HEK293T (cell line): ENCODE measurements around the gene LTBP2.

Experiments used
- CTCF ChIA-PET: fragments of 350-600 bp; formaldehyde crosslinking; extraction: SDS; loops from one replicate; lab custom pipeline; 2021; ENCODE audit warnings: antibody characterized with exemption, inconsistent platforms; lab: Yijun Ruan, JAX
- POLR2A ChIA-PET: fragments of 350-600 bp; formaldehyde crosslinking; extraction: SDS; loops from one replicate; lab custom pipeline; 2020; ENCODE audit warnings: antibody characterized with exemption, inconsistent platforms; lab: Yijun Ruan, JAX
- DNase-seq: peaks from one replicate; pipeline ENCODE4 v3.0.0; 2012; ENCODE audit warnings: mixed read lengths; ENCODE audit errors: extremely low spot score
- ARNT ChIP-seq: fragments of 450-650 bp; IDR thresholded peaks from 2 replicates; pipeline ENCODE4 v1.6.1; 2017; ENCODE audit warnings: mild to moderate bottlenecking
- BHLHE40 ChIP-seq: fragments of 450-650 bp; IDR thresholded peaks from 2 replicates; pipeline ENCODE4 v1.6.1; 2016; ENCODE audit warnings: mild to moderate bottlenecking, moderate library complexity, borderline replicate concordance
- CTBP1 ChIP-seq: fragments of 450-650 bp; IDR thresholded peaks from 2 replicates; pipeline ENCODE4 v1.6.1; 2016; ENCODE audit warnings: borderline replicate concordance
- ELF4 ChIP-seq: fragments of 450-650 bp; IDR thresholded peaks from 2 replicates; pipeline ENCODE4 v1.6.1; 2017; ENCODE audit warnings: antibody characterized with exemption
- FOXA1 ChIP-seq: fragments of 450-650 bp; IDR thresholded peaks from 2 replicates; pipeline ENCODE4 v1.6.1; 2016; ENCODE audit warnings: mild to moderate bottlenecking
- FOXK2 ChIP-seq: fragments of 450-650 bp; IDR thresholded peaks from 2 replicates; pipeline ENCODE4 v1.6.1; 2016; ENCODE audit warnings: mild to moderate bottlenecking
- FOXM1 ChIP-seq: fragments of 450-650 bp; IDR thresholded peaks from 2 replicates; pipeline ENCODE4 v1.6.1; 2017; ENCODE audit warnings: mild to moderate bottlenecking, borderline replicate concordance
- HDGF ChIP-seq: fragments of 450-650 bp; IDR thresholded peaks from 2 replicates; pipeline ENCODE4 v1.6.1; 2017; ENCODE audit warnings: antibody characterized with exemption, borderline replicate concordance
- L3MBTL2 ChIP-seq: fragments of 450-650 bp; conservative IDR thresholded peaks from 2 replicates; pipeline ENCODE4 v1.6.1; 2016; ENCODE audit warnings: mild to moderate bottlenecking
- LEF1 ChIP-seq: fragments of 450-650 bp; IDR thresholded peaks from 2 replicates; pipeline ENCODE4 v1.6.1; 2017; ENCODE audit warnings: mild to moderate bottlenecking, borderline replicate concordance
- NFRKB ChIP-seq: fragments of 450-650 bp; IDR thresholded peaks from 2 replicates; pipeline ENCODE4 v1.6.1; 2016; ENCODE audit warnings: mild to moderate bottlenecking, moderate library complexity
- PKNOX1 ChIP-seq: fragments of 450-650 bp; IDR thresholded peaks from 2 replicates; pipeline ENCODE4 v1.6.1; 2016
- SP1 ChIP-seq: fragments of 450-650 bp; IDR thresholded peaks from 2 replicates; pipeline ENCODE4 v1.6.1; 2017
- SUZ12 ChIP-seq: fragments of 450-650 bp; IDR thresholded peaks from 2 replicates; pipeline ENCODE4 v1.6.1; 2016; ENCODE audit warnings: mild to moderate bottlenecking
- TARDBP ChIP-seq: fragments of 450-650 bp; IDR thresholded peaks from 2 replicates; pipeline ENCODE4 v1.6.1; 2016
- ZNF384 ChIP-seq: fragments of 450-650 bp; IDR thresholded peaks from 2 replicates; pipeline ENCODE4 v1.6.1; 2016

LTBP2 gene

DNA sequence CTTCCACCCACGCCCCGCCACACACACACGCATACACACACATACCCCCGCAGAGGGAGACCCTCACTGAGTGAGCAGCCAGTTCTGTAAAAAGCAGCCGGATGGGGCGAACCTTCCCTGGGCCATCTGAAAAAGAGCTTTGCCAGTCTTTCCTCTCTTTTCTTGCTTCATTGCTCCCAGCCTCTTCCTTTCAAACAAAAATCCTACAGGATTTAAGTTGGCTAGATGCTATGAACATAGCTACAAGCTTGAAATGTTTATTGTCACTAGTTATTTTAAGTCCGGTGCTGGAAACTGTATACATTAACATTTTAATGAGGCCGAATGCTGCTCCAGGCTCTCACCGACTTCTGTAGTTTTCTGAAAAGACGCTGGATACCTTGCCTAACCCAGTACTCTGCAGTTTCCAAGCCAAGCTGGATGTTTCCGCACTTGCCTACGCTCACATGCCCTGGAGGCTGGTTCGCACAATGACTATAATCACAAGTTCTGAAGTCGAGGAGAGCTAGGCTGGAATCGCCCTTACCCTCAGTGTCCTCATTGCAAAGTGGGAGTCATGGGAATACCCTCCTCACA is 39.2 kb downstream of the LTBP2 start:
- no peak for DNase-seq
- CTCF ChIA-PET: interaction anchor here (1.1 to 1.9 kb wide), 4 partner anchors 10 to 40 kb away, joined by 3 to 5 read pairs (median 4); partner anchors contain the start of gene LTBP2
- POLR2A ChIA-PET: interaction anchor here (0.8 to 1.4 kb wide), 2 partner anchors 18 to 79 kb away, joined by 4 read pairs; partner anchors contain the start of genes ISCA2 and NPC2
- no peak for TF ChIP-seq FOXM1

GRCh38 chr14:74571901-74572725 is 39.9 kb downstream of the LTBP2 start:
- peak; percentile 21 for DNase-seq
- CTCF ChIA-PET: interaction anchor here (1.1 to 1.9 kb wide), 3 partner anchors 9 to 40 kb away, joined by 4 to 5 read pairs (median 5); partner anchors contain the start of gene LTBP2
- POLR2A ChIA-PET: interaction anchor here (0.8 to 1.4 kb wide), 2 partner anchors 19 to 79 kb away, joined by 4 read pairs; partner anchors contain the start of genes ISCA2 and NPC2
- TF ChIP-seq ZNF384 (no peak), BHLHE40 (no peak), ARNT (no peak), L3MBTL2 (0 out of 2 replicates have a peak, but pooled peaks have one; percentile 18), LEF1 (no peak), TARDBP (no peak), FOXK2 (no peak), PKNOX1 (peak; percentile 87), CTBP1 (peak; percentile 35; the same call in 1 of the 2 replicates), HDGF (no peak)

- ChIA-PET CTCF (no interaction called here), POLR2A (no interaction called here)
- TF ChIP-seq SP1: no peak
- no peak for TF ChIP-seq LEF1
- TF ChIP-seq TARDBP: no peak
- TF ChIP-seq FOXA1: no peak
- no peak for TF ChIP-seq NFRKB
- TF ChIP-seq ARNT: no peak
- TF ChIP-seq CTBP1: no peak
- TF ChIP-seq BHLHE40: no peak
- no peak for TF ChIP-seq PKNOX1
- no peak for TF ChIP-seq L3MBTL2
- no peak for TF ChIP-seq FOXM1
- no peak for TF ChIP-seq HDGF
- no peak for TF ChIP-seq ELF4
- TF ChIP-seq SUZ12: no peak
- no peak for TF ChIP-seq FOXK2
- TF ChIP-seq ZNF384: no peak
- no peak for DNase-seq
These were observed 40.6 kb downstream of the LTBP2 start for GRCh38 chr14:74571441-74571841.

- TF ChIP-seq PKNOX1: no peak
- TF ChIP-seq ELF4: no peak
- CTCF ChIA-PET: no interaction called here
- POLR2A ChIA-PET: no interaction called here
- no peak for DNase-seq
These were observed 41.3 kb downstream of the LTBP2 start for GRCh38 chr14:74570696-74571095.

DNA sequence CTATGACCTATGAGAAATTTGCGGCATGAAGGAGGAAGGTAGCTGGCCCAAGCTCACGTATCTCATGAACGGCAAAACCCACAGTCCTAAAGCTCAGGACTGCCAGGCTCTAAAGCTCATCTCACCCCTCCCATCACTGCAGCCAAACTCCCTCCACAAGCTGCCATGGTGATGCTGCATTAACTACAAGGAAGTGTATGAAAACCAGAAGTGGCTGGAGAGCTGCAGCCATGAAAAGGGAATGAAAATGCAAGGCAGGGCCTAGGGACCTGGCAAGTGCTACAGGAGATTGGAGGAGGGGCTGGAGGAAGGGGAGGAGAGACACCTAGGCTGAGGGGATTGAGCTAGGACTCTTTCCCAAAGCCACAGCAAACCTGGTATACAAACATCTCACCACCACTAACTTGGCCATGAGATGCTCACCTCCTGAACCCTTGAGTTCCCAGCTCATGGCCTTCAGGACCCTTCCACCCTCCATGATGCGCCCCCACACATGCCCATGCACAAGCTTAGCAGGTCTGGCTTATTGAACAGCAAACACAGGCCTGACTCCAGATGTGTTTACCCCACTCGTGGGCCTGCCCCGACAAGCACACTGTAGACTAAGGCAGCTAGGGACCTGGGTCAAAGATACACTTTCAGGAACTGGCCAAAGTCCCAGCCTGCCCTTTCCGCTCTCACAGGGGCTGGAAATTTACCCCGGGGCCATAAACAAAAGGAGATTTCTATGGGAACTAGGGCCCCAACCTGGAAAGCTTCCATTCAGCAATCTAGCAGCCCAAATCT is 42.0 kb downstream of the LTBP2 start:
- no peak for DNase-seq
- no peak for TF ChIP-seq NFRKB
- TF ChIP-seq SP1: no peak
- no peak for TF ChIP-seq BHLHE40
- TF ChIP-seq FOXK2: no peak
- TF ChIP-seq ZNF384: no peak
- ChIA-PET POLR2A (no interaction called here), CTCF (no interaction called here)

GRCh38 chr14:74569387-74569786 is 42.6 kb downstream of the LTBP2 start:
- CTCF ChIA-PET: interaction anchor here (1.5 kb wide), 1 partner anchor 40 kb away, joined by 3 read pairs; no protein-coding TSS in a partner anchor
- no peak for DNase-seq
- POLR2A ChIA-PET: no interaction called here
- TF ChIP-seq ZNF384: no peak
- no peak for TF ChIP-seq LEF1
- no peak for TF ChIP-seq FOXM1
- TF ChIP-seq SUZ12: no peak
- TF ChIP-seq ELF4: no peak
- no peak for TF ChIP-seq SP1
- no peak for TF ChIP-seq FOXK2
- no peak for TF ChIP-seq NFRKB
- no peak for TF ChIP-seq FOXA1
- TF ChIP-seq BHLHE40: no peak
- TF ChIP-seq CTBP1: no peak
- TF ChIP-seq TARDBP: no peak
- no peak for TF ChIP-seq PKNOX1
- no peak for TF ChIP-seq ARNT
- no peak for TF ChIP-seq L3MBTL2
- no peak for TF ChIP-seq HDGF
